Jurkat, Clone E6-1 (cell line): ENCODE results near the gene MMEL1.
"Not testable (repeated sequence)": the region's sequence is repeated elsewhere in the genome, so short reads cannot be mapped to it uniquely, and the experiment has no call there.

Experiments
- DNase-seq: peaks from one replicate; pipeline ENCODE4 v3.0.0-alpha.2; 2011; ENCODE audit warnings: low read depth, low spot score
- H3K4me3 ChIP-seq: 2 replicates; pipeline ENCODE4 v1.5.1; 2011; ENCODE audit warnings: mild to moderate bottlenecking, low read length, control low read depth, moderate library complexity

MMEL1 gene

GRCh38 chr1:2630498-2631135 lies 2.2 kb downstream of the MMEL1 start:
- no peak overlapping the region for H3K4me3 ChIP-seq
- DNase-seq, result no peak

- H3K4me3 ChIP-seq, result no peak overlapping the region
Observed at GRCh38 chr1:2629627-2630497, 3.0 kb downstream of the MMEL1 start.

GRCh38 chr1:2628933-2629626 lies 3.7 kb downstream of the MMEL1 start:
- DNase-seq, result no peak
- H3K4me3 ChIP-seq, result no peak overlapping the region

More at GRCh38 chr1:2629627-2630497, 3.0 kb downstream of the MMEL1 start:
- DNase-seq, result no peak

GRCh38 chr1:2628191-2628932 lies 4.5 kb downstream of the MMEL1 start:
- no peak for DNase-seq
- no peak overlapping the region for H3K4me3 ChIP-seq

GRCh38 chr1:2627746-2628145 lies 5.1 kb downstream of the MMEL1 start:
- DNase-seq, result no peak
- no peak overlapping the region for H3K4me3 ChIP-seq

GRCh38 chr1:2625748-2626147 lies 7.1 kb downstream of the MMEL1 start:
- H3K4me3 ChIP-seq, DNase-seq: not testable (repeated sequence)

- no peak for DNase-seq
- no peak overlapping the region for H3K4me3 ChIP-seq
Observed at GRCh38 chr1:2625311-2625710, 7.5 kb downstream of the MMEL1 start.

GRCh38 chr1:2624735-2625300 lies 8.0 kb downstream of the MMEL1 start:
- DNase-seq, result no peak
- no peak overlapping the region for H3K4me3 ChIP-seq

- H3K4me3 ChIP-seq, result no peak overlapping the region
- DNase-seq, result no peak
Observed at GRCh38 chr1:2623571-2624337, 9.1 kb downstream of the MMEL1 start.

GRCh38 chr1:2617971-2618470 lies 14.8 kb downstream of the MMEL1 start:
- H3K4me3 ChIP-seq, result no peak overlapping the region
- DNase-seq, result no peak

- DNase-seq, result no peak
- H3K4me3 ChIP-seq, result no peak overlapping the region
Observed at GRCh38 chr1:2614145-2614544, 18.7 kb downstream of the MMEL1 start.

- no peak for DNase-seq
- no peak overlapping the region for H3K4me3 ChIP-seq
Observed at GRCh38 chr1:2612591-2613365, 20.0 kb downstream of the MMEL1 start.

GRCh38 chr1:2611621-2612437 lies 21.0 kb downstream of the MMEL1 start:
- no peak for DNase-seq
- H3K4me3 ChIP-seq, result no peak overlapping the region

GRCh38 chr1:2611031-2611501 lies 21.8 kb downstream of the MMEL1 start:
- DNase-seq, result no peak
- H3K4me3 ChIP-seq, result no peak overlapping the region

- no peak for DNase-seq
- H3K4me3 ChIP-seq, result no peak overlapping the region
Observed at GRCh38 chr1:2610036-2610959, 22.5 kb downstream of the MMEL1 start.
